ENCODE results near the gene TMX1.
A peak's percentile ranks its signal among the peaks of the same experiment; 100 is the strongest.

The TMX1 gene

GRCh38 chr14:51244591-51244990 lies 4.5 kb downstream of the TMX1 start:
- no peak for DNase-seq

- no peak for DNase-seq
Observed at GRCh38 chr14:51246032-51246431, 6.0 kb downstream of the TMX1 start.

- no peak for DNase-seq
Observed at GRCh38 chr14:51248016-51248987, 8.3 kb downstream of the TMX1 start.

- DNase-seq: no peak
Observed at GRCh38 chr14:51251486-51251885, 11.4 kb downstream of the TMX1 start.

- DNase-seq: no peak
Observed at GRCh38 chr14:51253880-51254279, 13.8 kb downstream of the TMX1 start.

- DNase-seq: no peak
Observed at GRCh38 chr14:51258280-51258679, 18.2 kb downstream of the TMX1 start.

- no peak for DNase-seq
Observed at GRCh38 chr14:51258788-51259187, 18.7 kb downstream of the TMX1 start.

GRCh38 chr14:51260225-51260624 lies 20.2 kb downstream of the TMX1 start:
- no peak for DNase-seq

GRCh38 chr14:51261151-51261550 lies 21.1 kb downstream of the TMX1 start:
- DNase-seq: no peak

- DNase-seq: no peak
Observed at GRCh38 chr14:51262868-51263267, 22.8 kb downstream of the TMX1 start.

- no peak for DNase-seq
Observed at GRCh38 chr14:51269634-51270033, 29.6 kb downstream of the TMX1 start.

GRCh38 chr14:51276605-51277004 lies 36.6 kb downstream of the TMX1 start:
- no peak for DNase-seq

GRCh38 chr14:51277753-51278415 lies 37.8 kb downstream of the TMX1 start:
- no peak for DNase-seq

GRCh38 chr14:51282517-51282916 lies 42.5 kb downstream of the TMX1 start:
- DNase-seq: no peak

GRCh38 chr14:51283402-51284085 lies 43.5 kb downstream of the TMX1 start:
- peak; percentile 91 for DNase-seq

- no peak for DNase-seq
Observed at GRCh38 chr14:51284241-51284640, 44.2 kb downstream of the TMX1 start.

- DNase-seq: no peak
Observed at GRCh38 chr14:51285120-51285519, 45.1 kb downstream of the TMX1 start.

GRCh38 chr14:51289169-51289568 lies 49.1 kb downstream of the TMX1 start:
- DNase-seq: no peak

- no peak for DNase-seq
Observed at GRCh38 chr14:51290132-51290531, 50.1 kb downstream of the TMX1 start.

- DNase-seq: no peak
Observed at GRCh38 chr14:51291016-51291415, 51.0 kb downstream of the TMX1 start.

- no peak for DNase-seq
Observed at GRCh38 chr14:51293149-51293911, 53.3 kb downstream of the TMX1 start.

GRCh38 chr14:51293912-51294389 lies 53.9 kb downstream of the TMX1 start:
- DNase-seq: no peak
